NK-92 (cell line): ENCODE data around the gene ZSCAN32.

Source experiments
- DNase-seq: peaks from one replicate; lab custom pipeline; 2025; ENCODE audit not compliant: unreplicated experiment; lab: John Stamatoyannopoulos, UW

The ZSCAN32 gene

GRCh38 chr16:3358871-3359270 is 41.9 kb downstream of the ZSCAN32 start:
- DNase-seq, result no peak

GRCh38 chr16:3356118-3356517 is 44.7 kb downstream of the ZSCAN32 start:
- DNase-seq, result no peak

GRCh38 chr16:3355589-3355988 is 45.2 kb downstream of the ZSCAN32 start, which contains the start of gene OR2C1:
Gene OR2C1, plus strand, starts transcription at chr16:3355889. Its CDS starts 52 bp downstream, at chr16:3355941.
- DNase-seq, result no peak

- DNase-seq, result no peak
Observed at GRCh38 chr16:3349175-3349574, 51.6 kb downstream of the ZSCAN32 start.

- no peak for DNase-seq
Observed at GRCh38 chr16:3348547-3349167, 52.1 kb downstream of the ZSCAN32 start.

- DNase-seq, result no peak
Observed at GRCh38 chr16:3347586-3347985, 53.2 kb downstream of the ZSCAN32 start.

- no peak for DNase-seq
Observed at GRCh38 chr16:3346041-3346440, 54.8 kb downstream of the ZSCAN32 start.
